HG03097 (cell line): ENCODE data around the gene CAPRIN1.

Experiments
- ATAC-seq: cut with Tn5 transposase; IDR thresholded peaks from one replicate; pipeline ENCODE4 v1.9.1; 2021; ENCODE audit not compliant: unreplicated experiment, low FRiP score

Gene CAPRIN1

DNA sequence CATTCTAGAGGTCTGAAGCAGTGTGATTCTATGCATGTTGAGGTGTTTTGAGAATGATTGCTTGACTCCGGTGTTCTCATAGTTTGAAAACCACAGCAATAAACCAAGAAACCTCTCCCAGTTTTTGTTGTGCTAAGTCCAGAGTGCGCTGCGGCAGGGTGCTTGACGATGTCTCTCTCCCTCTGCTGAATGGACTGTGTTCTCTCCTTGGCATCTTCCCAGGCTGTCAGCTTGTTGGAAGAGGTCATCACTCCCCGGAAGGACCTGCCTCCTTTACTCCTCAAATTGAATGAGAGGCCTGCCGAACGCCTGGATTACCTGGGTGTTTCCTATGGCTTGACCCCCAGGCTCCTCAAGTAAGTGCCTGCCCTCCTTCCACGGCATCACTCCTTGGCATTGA lies 84.9 kb downstream of the CAPRIN1 start:
- ATAC-seq = no peak

DNA sequence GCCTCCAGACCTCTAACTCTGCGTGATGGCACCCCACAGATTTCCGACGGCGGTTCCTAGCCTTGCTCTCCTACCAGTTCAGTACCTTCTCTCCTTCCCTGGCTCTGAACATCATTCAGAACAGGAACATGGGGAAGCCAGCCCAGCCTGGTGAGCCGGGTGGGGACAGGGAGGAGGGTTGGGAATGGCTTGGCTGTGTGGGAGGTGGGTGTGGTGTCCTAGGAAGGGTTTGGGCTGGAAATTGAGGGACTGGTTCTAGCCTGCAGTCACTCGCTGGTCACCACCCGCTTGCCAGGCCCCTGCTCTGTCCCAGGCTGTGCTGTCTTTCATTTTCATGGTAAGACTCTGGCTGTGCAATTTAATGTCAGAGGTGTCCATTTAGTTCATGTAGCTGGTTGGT lies 87.8 kb downstream of the CAPRIN1 start:
- ATAC-seq = no peak

DNA sequence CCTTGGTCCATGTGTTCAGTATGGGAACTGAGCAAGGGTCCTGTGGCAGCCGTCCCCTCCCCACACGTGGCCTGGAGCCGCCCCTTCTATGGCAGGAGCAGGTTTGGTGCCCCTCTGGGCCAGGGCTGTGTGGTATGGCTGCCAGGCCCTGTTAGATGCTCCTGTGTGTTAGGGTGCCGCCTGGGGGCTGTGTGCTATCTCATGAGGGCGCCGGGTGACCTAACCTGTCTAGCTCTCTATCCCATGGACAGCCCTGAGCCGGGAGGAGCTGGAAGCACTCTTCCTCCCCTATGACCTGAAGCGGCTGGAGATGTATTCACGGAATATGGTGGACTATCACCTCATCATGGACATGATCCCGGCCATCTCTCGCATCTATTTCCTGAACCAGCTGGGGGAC lies 88.6 kb downstream of the CAPRIN1 start:
- ATAC-seq = no peak

DNA sequence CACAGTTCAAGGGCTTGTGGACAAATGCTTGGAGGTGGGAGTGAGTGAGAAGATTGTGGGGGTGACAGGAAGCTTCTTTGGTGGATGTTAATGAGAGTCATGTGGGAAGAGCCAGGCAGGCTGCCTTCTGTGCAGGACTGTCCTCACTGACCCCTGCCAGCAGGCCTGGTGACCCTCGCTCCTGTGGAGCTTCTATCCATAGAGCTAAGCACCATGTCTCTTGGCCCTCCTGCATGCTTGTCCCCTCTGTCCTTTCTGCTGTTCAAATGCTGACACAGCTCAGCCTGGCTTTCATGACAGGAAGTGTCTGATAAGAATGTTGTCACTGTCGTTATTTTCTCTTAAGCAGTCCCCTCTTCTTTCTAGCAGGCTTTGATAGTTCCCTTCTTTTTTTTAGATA lies 91.5 kb downstream of the CAPRIN1 start:
- no peak for ATAC-seq

DNA sequence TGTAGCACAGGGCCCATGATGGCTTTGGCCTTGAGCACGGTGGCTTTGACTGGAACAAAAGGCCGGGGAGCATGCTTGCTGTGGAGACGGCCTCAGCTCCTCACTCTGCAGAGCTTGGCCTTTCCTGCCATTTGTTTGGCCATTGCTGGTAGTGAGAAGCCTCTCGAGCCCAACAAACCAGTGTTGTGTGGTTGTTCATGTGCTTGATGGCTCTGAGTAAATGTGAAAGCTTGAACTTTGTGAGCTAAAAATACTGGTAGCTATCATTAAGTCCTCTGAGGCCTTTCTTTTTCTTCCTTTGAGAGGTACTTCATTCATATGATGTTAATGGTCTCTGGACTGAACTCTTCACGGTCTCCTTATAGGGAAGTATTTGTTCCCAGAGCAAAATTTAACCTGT lies 93.5 kb downstream of the CAPRIN1 start:
- no peak for ATAC-seq

DNA sequence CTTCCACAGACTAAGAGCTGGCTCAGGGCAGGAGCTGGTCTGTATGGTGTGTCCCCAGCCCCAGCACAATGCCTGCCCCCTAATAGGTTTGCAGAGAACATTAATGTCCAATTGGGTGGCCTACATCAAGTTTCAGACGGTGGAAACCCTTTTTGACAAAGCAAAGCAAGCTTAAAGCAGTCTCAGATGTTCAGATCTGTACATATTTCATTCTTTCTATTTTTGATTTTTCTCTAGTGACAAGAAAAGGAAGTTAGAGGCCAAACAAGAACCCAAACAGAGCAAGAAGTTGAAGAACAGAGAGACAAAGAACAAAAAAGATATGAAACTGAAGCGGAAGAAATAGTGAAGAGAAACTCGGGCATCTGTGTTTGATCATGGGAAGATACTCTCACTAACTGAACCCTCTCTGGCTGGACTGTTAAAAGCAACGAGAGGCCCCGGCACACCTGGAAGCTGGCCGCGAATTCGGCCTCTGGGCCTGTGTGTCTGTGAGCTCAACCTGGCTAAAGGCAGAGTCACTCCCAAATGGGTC lies 94.4 kb downstream of the CAPRIN1 start:
- ATAC-seq = no peak

DNA sequence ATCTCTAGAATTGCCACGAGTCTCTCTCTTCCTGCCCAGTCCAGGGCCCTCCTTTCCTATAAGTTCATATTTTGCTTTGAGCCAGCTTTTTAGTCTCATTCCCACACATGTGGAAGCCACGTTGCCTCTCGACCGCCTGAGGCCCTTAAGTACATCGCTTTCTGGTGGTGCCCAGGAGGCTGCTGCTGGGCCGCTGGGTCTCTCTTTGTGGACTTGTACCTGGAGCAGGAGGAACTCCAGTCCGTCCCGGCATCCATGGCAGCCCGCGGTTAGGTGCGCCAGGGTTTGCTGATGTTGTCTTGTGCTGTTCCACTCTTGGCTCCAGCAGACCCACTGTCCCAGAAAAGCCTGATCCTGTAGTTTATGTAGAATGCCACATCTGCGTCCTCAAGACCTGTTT lies 94.9 kb downstream of the CAPRIN1 start:
- ATAC-seq = no peak

DNA sequence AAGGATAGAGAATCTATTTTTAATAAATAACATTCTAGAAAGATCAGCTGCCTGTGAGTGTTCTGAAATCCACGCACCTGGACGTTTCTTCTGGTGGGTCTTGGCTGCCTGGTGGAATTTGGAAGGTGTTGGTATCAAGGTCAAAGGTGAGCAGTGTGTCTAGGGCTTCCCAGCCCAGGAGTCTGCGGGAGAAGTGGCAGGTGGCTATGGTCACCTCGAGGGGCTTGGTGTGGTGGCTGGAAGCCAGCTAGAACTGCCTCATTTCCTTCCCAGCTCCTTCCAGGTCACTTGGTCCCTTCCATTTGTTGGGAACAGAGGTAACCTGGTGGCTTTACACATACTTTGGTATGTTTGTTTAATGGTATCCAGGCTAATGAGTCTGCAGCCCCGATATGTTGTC lies 95.3 kb downstream of the CAPRIN1 start:
- ATAC-seq = no peak

DNA sequence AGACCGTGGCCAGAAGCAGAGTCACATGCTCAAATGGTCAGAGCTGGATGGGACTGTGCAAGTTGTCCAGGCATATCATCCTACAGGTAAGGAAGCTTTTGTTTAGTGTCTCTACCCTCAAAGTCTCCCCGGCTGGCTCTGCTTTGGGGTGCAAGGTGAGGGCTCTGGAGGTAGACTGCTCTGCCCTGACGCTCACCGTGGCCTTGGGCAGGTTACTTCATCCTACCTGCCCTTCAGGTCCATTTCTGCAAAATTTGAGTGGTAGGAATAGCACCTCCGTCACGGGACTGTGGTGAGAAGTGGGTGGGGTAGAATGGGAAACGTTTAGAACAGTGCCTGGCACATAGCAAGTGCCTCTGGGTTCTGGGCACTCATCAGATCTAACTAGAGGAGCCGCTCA lies 96.0 kb downstream of the CAPRIN1 start:
- ATAC-seq = no peak

DNA sequence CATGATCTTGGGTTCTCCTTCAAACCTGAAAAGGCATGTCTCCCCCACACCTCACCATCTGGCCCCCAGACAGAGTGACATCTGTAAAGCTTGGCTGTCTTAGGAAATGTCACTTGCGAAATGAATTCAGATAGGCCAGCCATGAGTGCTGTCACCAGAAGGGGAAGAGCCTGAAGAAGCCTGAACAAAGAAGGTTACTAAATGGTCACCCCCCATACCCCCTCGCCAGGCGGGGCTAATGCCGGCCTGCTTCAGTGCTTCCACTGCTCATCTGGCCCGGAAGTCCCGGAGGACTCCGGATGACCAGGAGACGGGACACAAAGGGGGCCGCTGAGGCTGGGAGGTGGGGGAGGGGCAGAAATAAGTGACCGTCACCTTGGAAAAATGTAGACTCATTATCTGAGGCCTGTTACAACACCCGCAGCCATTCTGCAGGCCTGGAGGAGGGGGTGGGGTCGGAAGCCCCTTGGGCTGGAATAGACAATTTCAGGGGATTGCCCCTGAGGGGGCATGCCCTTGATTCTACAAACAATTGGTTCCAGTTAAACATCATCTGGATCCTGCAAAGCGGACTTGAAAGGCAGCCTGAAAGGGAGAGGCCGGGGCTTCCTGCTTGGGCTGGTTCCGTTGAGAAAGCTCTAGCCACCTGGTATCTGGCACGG lies 97.1 kb downstream of the CAPRIN1 start:
- ATAC-seq = no peak

DNA sequence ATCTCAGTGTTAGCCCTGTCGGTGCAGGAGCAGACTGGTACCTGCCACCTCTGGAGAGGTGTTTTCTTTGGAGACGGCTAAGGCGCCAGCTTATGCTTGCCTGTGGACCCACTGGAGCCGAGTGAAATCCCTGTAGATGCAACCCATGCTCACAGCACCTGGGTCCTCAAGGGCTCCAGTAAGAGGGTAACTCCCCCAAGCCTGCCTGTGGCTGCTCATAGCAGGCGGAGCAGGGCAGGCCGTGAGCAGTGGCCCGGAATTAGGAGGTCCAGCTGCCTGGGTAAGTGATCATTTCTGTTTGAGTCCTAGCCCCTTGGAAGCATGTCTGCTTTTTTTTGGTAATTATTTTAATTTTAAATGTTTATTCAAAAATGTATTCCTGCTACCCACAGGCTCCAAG lies 97.7 kb downstream of the CAPRIN1 start:
- ATAC-seq = no peak

DNA sequence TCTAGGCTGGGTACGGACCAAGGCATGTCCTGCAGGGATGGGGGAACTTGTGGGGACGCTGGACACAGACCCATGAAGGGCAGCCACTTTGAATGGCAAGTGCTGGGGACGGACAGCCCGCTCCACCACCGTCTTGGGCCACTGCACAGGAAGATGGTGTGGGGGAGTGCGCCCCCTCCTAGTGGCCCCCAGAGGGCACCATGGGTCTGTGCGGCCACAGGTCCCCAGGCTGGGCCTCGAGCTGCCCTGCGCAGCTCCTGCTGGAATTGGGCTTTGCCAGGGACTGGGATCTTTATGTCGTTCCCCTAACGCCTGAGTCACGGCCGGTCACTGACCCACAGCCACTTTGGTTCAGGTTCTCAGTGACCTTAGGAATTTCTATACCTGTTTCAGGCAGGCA lies 98.3 kb downstream of the CAPRIN1 start:
- ATAC-seq = no peak

DNA sequence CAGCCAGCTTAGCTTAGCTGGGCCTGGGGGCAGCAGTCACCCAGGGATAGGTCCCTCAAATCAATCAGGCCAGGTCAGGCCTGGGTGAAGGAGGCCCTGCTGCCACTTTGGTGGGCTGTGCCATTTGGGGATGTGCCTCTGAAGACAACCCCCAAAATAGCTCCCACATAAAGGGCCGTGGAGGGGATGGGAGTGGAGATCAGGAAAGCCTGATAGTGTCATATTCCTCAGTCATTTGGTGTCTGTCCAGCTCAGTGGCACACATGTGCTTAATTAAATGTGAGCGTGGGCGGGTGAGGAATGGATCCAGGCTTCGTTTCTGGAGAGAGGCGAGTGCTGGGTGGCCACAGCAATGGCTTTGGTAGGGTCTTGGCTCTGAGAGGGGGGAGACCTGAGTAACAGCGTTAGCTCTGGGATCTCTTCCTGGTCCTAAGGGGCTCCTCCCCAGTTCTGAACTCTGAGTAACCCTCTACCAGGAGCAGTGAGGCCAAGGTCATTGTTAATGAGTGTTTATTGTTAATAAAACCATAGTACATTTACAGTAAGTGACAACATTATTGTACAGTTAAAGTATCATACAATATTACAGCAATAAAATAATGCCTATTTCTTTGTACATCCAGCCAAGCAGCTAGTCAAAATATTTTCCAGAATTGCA lies 99.1 kb downstream of the CAPRIN1 start:
- no peak for ATAC-seq
